PFSK-1 (cell line): ENCODE measurements around the gene RALB.

Experiments
- FOXP2 ChIP-seq: optimal IDR thresholded peaks from 2 replicates; pipeline ENCODE3; 2011; ENCODE audit warnings: borderline replicate concordance, control low read depth, inconsistent platforms; ENCODE audit not compliant: insufficient read depth; ENCODE audit errors: extremely low read length, extremely low read depth
- POLR2AphosphoS5 ChIP-seq: IDR thresholded peaks from 2 replicates; pipeline ENCODE4 v1.6.1; 2012; ENCODE audit warnings: low read depth, mild to moderate bottlenecking, control low read depth, low read length, moderate library complexity
- REST ChIP-seq, 2 experiments: IDR thresholded peaks; 2 replicates each; pipeline versions ENCODE4 v1.6.1 to v1.8.0; 2011 to 2012; ENCODE audit warnings: low read depth in 2 of 2, low read length in 2 of 2, control low read depth in 1 of 2, inconsistent platforms in 1 of 2, mild to moderate bottlenecking in 1 of 2, moderate library complexity in 1 of 2; ENCODE audit not compliant: insufficient read depth in 1 of 2
- SIN3A ChIP-seq: IDR thresholded peaks from 2 replicates; pipeline ENCODE4 v1.6.1; 2012; ENCODE audit warnings: mild to moderate bottlenecking, low read length, moderate library complexity, borderline replicate concordance; ENCODE audit not compliant: insufficient read depth
- TAF1 ChIP-seq: IDR thresholded peaks from 2 replicates; pipeline ENCODE4 v1.6.1; 2012; ENCODE audit warnings: low read length, control low read depth, borderline replicate concordance; ENCODE audit not compliant: insufficient read depth

The RALB gene

GRCh38 chr2:120279708-120280107, 27.1 kb downstream of the RALB start:
- TF ChIP-seq FOXP2 (no peak), POLR2AphosphoS5 (no peak), SIN3A (no peak), REST (IDR thresholded peaks at IDR 0.05; ENCODE audit: insufficient read depth in 1 of 2, low read depth in 2 of 2, low read length in 2 of 2) (no peak), TAF1 (no peak)

- TF ChIP-seq TAF1 (no peak), FOXP2 (no peak), REST (IDR thresholded peaks at IDR 0.05; ENCODE audit: insufficient read depth in 1 of 2, low read depth in 2 of 2, low read length in 2 of 2) (no peak), POLR2AphosphoS5 (no peak)
Measured at GRCh38 chr2:120283649-120284048, 31.0 kb downstream of the RALB start.

GRCh38 chr2:120285056-120285455, 32.4 kb downstream of the RALB start:
- TF ChIP-seq SIN3A, result no peak
- TF ChIP-seq TAF1, result no peak
- no peak for TF ChIP-seq POLR2AphosphoS5
- TF ChIP-seq FOXP2, result no peak
- no peak for TF ChIP-seq REST (IDR thresholded peaks at IDR 0.05; ENCODE audit: insufficient read depth in 1 of 2, low read depth in 2 of 2, low read length in 2 of 2)

GRCh38 chr2:120287183-120288015, 34.7 kb downstream of the RALB start:
- no peak for TF ChIP-seq FOXP2
- no peak for TF ChIP-seq SIN3A
- no peak for TF ChIP-seq TAF1
- no peak for TF ChIP-seq REST (IDR thresholded peaks at IDR 0.05; ENCODE audit: insufficient read depth in 1 of 2, low read depth in 2 of 2, low read length in 2 of 2)
- no peak for TF ChIP-seq POLR2AphosphoS5

- TF ChIP-seq FOXP2, result no peak
Measured at GRCh38 chr2:120288016-120288373, 35.3 kb downstream of the RALB start.
